HG02870 (cell line): ENCODE data around the gene EHD4.

Source experiments
- ATAC-seq: cut with Tn5 transposase; IDR thresholded peaks from one replicate; pipeline ENCODE4 v1.9.1; 2021; ENCODE audit warnings: mild to moderate bottlenecking, moderate library complexity; ENCODE audit not compliant: unreplicated experiment

Gene EHD4

DNA sequence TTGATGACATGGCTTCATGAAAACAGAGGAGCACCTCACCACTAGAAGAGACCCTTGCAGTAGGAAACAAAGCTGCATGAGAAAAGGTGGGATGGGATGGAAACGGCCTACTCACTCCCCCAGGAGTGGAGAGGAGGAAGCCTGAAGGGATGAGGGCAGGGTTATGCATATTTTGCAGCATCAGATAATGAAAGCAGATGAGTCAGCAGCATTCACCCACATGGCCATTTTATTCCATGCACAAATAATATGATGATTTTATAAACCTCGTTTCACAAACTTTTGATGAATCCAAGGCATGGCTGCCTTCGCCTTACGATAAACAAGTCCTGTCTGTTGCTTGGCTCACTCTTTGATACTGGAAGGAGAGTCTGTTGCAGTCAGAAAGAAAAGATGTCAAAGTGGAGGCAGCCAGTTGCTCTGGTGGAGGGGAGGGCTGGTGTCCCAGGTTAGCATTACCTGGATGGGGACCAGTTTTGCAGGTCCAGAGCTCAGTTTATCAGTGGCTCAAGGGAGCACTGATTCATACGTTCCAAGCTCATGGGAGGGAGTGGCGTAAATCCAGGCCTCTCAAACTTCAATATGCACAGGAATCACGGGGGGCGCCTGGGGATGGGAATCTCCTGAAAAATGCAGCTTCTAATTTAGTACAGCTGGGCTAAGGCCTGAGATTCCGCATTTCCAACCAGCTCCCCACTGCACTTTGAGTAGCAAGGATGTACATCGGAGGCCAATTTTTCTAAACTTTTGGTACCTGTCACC, 9.2 kb upstream of the EHD4 start:
- no peak for ATAC-seq

DNA sequence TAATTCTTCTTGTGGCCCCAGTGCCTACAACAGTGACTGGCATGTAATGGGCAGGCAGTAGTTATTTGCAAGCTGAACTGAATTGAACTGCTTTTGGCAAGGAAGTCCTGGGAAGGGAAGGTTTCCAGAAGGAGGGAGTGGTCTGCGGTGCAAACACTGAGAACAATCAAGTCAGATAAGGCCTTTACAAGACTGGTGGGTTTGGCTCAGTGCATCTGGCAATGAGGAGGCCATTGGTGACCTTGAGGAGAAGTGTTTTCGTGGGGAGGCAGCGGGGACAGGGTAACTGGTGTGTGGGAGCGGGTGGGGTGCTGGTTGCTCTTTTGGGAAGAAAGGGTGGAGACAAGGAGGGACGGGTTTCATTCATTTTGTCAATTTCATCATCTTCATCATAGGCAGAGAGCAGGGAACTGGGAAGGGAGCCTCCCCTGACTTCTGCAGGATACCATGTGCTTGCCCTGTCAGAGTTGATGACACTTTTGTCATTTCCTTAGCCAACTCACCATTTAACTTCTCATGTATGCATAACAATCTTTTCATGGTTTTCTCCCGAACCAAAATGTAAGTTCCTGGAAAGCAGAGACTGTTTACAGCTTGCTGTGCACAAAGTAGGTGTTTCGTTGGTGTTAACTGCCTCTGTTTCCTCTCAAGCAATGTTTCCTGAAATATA, 8.4 kb upstream of the EHD4 start:
- no peak for ATAC-seq

DNA sequence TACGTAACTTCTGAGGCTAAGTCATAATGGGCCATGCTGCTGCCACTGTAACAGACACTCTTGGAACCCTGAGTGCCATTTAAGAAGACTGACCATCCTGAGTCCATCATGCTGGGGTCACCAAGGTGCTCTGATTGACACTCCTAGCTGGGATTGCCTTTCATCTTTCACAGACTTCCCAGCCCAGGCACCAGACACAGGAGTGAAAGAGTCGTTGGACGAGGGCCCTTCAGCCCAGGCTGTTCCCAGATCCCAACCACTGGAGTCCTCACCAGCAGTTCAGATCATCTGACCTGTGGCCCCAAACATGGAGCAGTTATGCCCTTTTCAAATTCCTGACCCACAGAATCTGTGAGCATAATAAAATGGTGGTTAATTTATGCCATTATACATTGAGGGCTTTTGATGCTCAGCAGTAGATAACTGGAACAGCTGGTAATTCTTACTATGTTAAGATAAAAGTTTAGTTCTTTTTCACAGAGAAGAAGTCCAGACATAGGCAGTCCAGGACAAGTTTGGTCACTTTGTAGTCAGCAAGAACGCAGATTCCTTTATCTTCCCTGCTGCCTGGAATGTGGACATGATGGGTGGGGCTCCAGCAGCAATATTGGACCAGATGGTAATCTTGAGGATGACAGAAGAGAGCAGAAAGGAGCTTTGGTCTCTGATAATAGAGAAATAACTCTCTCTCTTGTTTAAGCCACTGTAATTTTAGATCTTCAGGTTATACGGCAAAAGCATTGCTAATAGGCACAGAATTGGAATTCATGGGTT, 7.3 kb upstream of the EHD4 start:
- ATAC-seq, result no peak

DNA sequence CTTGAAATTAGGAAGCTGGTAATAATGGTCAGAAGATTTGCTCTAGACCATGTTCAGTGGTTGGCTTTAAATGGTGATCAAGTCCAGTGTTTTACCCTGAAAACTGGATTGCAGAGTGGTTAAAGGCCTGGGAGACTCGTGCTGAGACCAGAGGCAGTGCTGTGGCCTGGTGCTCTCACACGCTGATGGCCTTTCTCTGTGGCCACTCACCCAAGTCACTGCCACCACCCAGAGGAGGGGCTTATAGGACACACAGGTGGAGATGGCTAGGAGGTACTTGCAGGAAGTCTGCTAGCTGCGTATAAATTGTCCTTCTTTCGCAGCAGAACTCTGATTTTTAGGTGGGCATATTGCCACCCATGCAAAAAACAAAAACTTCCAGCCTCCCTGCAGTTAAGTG, 6.2 kb upstream of the EHD4 start:
- ATAC-seq, result no peak

DNA sequence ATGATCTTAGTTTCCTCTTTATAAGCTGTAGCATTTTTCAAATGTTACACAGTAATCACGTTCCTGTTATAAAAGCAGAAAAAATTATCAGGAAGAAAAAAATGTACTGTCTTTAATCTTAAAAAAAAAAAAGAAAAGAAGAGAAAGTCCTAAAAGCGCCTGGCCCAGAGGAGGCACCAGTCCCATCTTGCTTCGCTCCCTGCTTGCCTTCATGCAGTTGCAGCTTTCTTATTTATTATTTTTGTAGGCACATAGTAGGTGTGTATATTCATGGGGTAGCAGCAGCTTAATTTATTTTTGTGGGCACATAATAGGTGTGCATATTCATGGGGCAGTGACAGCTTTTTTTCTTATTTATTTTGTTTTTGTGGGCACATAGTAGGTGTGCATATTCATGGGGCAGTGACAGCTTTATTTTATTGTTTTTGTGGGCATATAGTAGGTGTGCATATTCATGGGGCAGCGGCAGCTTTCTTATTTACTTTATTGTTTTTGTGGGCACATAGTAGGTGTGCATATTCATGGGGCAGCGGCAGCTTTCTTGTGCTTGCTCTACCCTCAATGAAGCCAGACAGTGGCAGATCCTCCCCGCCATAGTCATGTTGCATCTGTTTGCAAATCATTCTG, 5.5 kb upstream of the EHD4 start:
- no peak for ATAC-seq

DNA sequence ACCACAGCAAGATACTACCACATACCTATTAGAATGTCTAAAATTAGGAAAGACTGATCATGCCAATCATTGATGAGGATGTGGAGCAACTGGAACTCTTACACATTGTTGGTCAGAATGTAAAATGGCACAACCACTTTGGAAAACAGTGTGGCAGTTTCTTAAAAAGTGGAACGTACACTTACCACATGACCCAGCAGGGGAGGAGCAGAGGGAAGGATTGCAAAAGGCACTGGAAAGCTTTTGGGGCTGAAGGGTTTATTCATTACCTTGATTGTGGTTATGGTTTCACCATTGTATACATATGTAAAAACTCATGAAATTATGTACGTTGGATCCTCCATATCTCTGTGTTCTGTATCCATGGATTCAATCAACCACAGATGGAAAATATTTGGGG, 3.3 kb upstream of the EHD4 start:
- no peak for ATAC-seq

DNA sequence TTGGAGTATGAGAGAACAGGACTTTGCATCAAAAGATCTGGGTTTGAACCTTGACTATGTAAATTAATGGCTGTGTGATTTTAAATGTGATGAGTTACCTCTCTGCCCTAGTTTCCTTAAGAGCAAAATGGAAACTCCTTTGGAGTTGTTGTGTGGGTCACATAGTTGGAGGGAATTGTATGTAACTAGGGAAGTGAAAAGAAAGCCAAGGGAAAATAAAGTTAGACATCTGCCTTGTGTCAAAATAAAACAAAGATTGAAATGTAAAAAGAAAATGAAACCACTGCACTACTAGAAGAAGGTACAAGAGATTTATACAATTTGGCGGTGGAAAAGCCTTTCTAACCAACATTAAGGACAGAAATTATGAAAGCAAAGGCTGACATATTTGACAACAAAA, 1.7 kb upstream of the EHD4 start:
- no peak for ATAC-seq

DNA sequence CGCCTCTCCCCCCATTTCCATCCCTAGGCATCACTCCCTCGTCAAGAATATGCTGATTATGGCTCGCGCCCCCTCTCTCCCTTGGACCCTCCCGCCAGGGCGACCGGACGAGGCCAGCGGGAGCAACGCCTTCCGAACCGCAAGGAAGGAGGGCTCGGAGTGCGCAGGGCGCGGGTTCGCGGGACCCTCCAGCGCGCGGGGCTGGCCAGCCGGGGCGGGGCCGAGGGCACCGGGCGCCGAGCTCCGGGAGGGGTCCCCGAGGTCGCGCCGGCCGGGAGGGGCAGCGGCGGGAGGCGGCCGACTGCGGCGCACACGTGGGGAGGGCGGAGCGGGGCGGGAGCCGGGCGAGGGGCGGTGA, 483 bp downstream of the EHD4 start:
- ATAC-seq, result peak; percentile 15

DNA sequence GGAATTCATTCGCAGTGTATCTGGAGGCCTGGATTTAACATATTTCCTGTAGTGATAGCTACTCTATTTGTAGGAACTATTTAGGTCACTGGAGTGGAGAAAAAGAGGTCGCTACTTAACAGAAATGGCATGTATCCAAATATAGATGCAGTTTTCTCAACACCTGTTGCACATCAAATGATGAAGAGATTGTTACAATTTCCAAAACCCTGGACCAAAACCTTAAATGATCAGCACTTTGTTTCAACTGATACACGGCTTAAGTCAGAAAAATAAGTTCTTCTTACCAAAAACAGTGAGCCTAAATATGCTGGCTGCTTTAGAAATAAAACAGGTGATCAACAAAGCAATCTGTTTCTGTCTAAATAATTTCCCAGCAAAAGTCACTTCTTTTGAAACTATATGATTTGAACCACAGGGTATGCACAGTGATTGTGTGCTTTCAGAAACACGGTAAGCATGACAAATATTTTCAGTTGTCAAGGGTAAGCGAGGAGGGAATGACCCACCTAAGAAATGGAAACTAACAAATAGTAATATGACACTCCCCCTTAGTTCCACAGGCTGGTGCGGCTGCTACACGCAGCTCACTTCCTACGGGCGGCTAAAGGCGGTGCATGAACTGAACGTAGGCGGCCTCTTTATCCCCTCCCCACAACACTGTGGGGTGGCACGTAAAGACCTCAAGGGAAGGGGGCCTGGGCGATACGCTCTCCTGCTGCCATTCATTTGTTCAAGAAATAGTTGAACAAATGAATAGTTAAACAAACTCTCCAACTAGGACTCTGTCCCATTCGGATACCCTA, 1.1 kb downstream of the EHD4 start:
- peak; percentile 43 for ATAC-seq

DNA sequence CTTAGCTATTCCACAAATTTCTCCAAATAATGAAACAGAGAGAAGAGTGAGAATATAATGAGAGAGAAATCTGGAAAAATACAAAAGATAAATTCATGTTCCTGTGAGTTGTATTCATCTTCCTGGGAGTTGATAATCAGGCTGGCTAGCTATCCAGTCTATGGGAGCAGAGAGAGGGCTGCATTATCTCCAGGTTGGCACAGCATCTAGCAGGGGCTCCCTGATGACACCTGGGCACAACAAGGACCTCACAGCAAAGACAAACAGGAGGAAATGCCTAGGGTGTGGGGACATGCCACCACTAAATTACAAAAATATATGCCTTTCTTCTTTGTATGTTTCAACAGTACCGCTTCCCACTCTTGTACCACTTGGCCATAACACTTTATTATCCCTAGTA, 1.9 kb downstream of the EHD4 start:
- ATAC-seq, result no peak

DNA sequence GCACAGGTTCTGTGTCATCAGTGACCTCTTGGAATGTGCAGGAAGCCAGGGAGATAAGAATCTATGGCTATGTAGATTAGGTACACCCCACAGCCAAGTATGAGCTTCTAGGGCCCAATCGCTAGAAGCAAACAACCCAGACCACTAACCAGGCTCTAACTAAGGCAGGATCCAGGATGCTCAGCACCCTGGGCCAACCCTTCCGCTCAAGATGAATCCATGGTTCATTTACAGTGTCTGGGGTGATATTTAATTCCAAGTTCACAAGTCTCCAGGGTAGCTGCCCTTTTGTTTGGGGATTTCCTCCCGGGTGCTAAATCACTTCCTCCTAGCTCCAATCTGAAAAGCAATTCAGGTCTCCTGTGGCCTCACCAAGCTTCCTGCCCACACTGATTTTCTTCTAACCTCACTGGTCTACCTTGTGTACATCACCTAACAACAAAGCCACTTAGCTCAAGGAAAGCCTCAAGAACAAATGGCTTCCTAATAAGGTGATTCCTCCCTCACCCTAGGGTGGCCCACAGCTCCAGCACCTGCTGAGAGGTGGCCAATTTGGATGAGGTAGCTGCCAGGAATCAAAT, 2.4 kb downstream of the EHD4 start:
- ATAC-seq, result no peak

DNA sequence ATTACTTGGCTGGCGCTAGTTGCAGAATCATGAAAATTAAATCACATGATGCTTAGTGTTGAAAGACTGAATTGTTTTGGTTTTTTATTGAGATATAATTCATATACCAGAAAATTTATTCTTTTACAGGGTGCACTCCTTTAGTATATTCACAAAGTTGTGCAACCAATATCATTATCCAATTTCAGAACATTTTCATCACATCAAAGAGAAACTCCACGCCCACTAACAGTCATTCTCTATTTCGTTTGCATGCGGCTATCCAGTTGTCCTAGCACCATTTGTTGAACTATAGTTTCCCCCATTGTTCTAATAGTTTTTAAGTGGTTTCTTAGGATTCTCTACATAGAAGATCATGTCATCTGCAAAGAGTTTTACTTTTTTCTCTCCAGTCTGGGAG, 3.7 kb downstream of the EHD4 start:
- no peak for ATAC-seq

DNA sequence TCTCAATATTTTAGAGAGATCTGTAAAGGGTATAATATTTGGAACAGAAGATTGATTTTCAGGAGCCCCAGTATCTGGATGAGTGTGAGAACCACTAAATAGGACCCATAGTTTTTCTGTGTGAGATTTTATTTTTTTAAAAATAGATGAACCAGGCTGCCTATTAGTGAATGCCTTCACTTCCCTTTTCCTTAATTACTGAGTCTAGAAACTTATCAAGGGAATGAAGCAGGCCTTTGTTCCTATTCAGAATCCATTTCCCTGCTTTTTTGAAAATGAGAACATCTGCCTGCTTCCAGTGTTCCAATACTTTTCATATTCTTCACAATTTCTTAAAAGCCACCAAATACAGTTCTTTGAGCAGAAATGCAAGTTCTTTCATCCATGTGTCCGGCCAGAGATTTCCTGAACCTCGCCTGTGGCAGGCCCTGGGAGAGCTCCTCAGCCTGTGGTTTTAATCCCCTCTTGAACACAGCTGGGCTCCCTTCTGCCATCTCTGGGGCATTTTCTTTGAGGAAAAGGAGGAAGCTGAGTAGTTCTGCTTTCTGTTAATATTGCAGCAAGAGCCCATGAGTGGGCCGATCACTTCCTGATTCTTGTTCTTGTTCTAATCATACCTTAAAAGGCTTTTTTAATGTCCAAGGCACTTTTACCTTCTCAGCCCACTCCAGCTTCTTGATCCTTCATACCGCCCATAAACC, 4.7 kb downstream of the EHD4 start:
- no peak for ATAC-seq

DNA sequence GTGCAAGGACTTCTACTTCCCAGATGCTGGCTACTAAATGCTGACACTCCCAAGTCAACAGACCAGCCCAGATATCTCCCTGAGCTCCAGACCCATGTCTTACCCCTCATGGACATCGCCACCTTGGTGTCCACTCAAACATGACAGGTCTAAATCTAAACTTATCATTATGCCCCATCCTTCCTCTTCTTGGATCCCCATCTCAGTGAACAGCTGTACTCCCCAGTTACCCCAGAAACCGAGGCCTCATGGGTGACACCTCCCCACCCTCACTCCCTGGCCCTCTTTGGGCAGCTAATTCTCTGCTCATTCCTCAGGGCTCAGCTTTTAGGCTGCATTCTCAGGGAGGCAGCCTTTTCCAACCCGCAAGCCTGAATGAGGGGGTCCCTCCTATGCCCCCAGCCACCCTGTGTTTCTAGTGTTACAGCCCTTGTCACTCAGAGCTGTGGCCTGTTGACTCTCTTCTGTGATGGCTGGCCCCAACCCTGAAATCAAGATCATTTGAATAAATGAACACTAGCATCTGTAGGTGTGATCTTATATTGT, 5.4 kb downstream of the EHD4 start:
- ATAC-seq, result no peak

DNA sequence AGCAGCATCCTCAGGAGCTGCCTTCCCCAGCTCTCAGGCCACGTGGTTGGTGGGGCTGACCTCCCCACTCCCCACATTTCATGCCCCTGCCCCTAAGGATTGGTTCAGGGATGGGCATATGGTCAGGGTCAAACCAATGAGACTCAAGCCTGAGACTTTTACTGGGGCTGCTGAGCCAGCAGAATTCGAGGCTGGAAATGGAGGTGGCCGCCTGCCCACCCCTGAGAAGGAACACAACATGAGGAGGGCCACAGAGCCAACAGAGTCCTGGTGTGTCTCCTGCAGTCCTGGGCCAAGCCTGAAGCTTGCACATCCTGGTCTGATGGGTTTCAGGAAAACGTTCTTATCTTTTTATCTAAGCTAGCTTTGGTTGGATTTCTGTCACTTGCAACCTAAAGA, 5.9 kb downstream of the EHD4 start:
- ATAC-seq, result no peak

DNA sequence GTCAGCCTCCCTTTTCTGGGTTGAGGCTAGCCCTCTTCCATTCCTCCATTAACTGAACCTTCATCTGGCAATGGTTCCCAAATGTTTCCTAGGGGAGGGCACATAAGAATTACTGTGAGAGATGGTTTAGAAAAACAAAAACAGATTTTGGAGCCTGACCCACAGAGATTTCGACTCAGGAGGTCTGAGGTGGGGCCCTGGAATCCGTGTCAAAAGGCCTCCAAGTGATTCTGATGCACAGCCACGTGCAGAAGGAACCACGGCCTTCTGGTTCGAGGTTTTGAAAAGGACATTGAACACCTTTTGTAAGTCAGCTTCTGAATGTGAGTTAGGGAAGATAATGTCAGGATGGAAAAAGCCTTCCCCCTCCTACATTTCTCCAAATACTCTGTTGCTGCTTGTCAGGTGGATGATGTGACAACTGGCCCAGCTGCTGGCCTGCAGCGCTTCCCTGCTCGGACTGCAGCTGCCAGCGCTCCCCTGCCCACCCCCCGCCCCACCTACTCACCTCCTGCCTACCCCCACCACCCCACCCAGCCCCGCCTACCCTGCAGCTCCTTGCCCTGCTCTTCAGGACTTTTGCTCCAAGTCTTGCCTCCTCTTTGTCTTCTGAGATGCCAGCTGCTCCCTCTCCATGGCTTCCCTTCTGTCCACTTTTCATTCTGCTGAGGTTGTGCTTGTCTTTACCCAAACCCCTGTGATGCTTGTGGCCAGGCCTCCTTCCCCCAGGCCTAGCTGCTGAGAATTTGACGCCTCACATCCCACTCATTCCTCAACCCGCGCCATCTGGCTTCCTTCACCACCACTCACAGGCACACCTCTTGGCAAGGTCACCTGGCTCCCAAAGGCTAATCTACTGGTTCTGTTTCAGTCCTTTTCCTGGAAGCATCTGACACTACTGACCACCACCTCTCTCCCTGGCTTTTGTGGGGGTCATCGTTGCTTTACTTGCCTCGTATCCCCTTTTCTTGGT, 6.6 kb downstream of the EHD4 start:
- no peak for ATAC-seq

DNA sequence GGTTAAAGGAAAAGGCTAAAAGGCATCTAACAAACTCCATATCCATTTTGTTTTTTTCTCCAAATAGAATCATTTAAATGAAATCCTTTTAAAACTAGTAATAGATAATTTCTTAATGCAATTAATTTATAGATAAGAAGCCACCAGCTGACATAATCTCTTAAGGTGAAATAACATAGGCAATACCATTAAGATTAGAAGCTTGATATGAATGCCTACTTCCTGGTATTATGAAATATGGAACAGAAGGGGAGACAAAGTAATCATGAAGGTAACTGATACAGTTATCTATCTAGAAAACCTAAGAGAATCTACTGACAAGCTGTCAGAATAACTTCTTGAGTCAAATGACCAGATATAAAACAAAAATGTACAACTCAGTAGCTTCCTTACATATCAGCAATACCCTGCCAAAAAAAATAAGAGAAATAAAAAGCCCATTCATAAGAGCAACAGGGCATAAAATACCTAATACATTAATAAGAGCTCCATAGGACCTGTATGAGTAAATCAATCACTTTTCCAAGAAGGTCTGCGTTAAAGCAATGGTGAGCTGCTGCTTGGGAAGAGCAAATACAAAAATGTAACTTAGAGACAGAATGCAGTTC, 10.7 kb downstream of the EHD4 start:
- ATAC-seq, result no peak

DNA sequence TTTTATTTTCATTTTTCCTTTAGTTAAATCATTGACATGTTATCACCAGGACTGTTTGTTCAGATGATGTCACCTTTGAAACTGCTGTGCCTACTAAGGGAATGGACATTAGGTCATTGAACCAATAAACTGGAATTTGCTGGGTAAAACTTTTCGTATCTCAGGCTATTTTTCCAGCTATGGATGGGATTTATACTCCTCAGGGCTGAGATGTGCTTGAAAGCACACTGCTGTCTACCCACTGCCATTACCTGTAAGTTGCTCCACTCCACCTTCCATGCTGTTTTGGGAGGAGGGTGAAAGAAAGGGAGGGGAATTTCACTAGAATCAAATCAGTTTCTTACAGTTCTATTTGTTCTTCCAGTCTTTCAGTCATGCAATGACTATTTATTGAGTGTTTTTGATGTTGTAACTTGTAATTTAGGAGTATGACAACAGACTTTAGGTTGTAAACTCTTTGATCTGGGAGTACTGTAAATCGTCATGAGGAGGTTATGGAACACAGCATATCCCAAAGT, 11.3 kb downstream of the EHD4 start:
- ATAC-seq, result no peak
